Measurements from ENCODE around the gene SH3TC1.

SH3TC1 gene

GRCh38 chr4:8282134-8282641 is 83.1 kb downstream of the SH3TC1 start:
- ATAC-seq (ENCODE audit: low read depth) (no peak), DNase-seq (ENCODE audit: low spot score) (no peak)
- Histone ChIP-seq H3K9me3 (ENCODE audit: severe bottlenecking) (no peaks in the 10 kb centered on the region), H3K27ac (ENCODE audit: poor library complexity, severe bottlenecking) (no peak overlapping the region), H3K27me3 (ENCODE audit: insufficient read depth, poor library complexity, severe bottlenecking) (no peaks in the 10 kb centered on the region), H3K36me3 (ENCODE audit: low read depth) (no peaks in the 10 kb centered on the region), H3K4me3 (ENCODE audit: severe bottlenecking) (no peak overlapping the region), H3K4me1 (ENCODE audit: insufficient read depth, poor library complexity, severe bottlenecking) (no peaks in the 10 kb centered on the region)
- no peak for TF ChIP-seq CTCF (IDR thresholded peaks at IDR 0.05; ENCODE audit: poor library complexity, severe bottlenecking)

GRCh38 chr4:8282742-8283141 is 83.7 kb downstream of the SH3TC1 start:
- no peaks in the 10 kb centered on the region for H3K4me1 ChIP-seq (ENCODE audit: insufficient read depth, poor library complexity, severe bottlenecking)
- H3K27me3 ChIP-seq (ENCODE audit: insufficient read depth, poor library complexity, severe bottlenecking), result no peaks in the 10 kb centered on the region
- H3K4me3 ChIP-seq (ENCODE audit: severe bottlenecking), result no peak overlapping the region
- H3K36me3 ChIP-seq (ENCODE audit: low read depth), result no peaks in the 10 kb centered on the region
- TF ChIP-seq CTCF (IDR thresholded peaks at IDR 0.05; ENCODE audit: poor library complexity, severe bottlenecking), result no peak
- no peak overlapping the region for H3K27ac ChIP-seq (ENCODE audit: poor library complexity, severe bottlenecking)
- ATAC-seq (ENCODE audit: low read depth) (no peak), DNase-seq (ENCODE audit: low spot score) (no peak)
- no peaks in the 10 kb centered on the region for H3K9me3 ChIP-seq (ENCODE audit: severe bottlenecking)

GRCh38 chr4:8283161-8283560 is 84.1 kb downstream of the SH3TC1 start:
- Histone ChIP-seq H3K27me3 (ENCODE audit: insufficient read depth, poor library complexity, severe bottlenecking) (no peaks in the 10 kb centered on the region), H3K4me1 (ENCODE audit: insufficient read depth, poor library complexity, severe bottlenecking) (no peaks in the 10 kb centered on the region), H3K4me3 (ENCODE audit: severe bottlenecking) (no peak overlapping the region), H3K27ac (ENCODE audit: poor library complexity, severe bottlenecking) (no peak overlapping the region), H3K36me3 (ENCODE audit: low read depth) (no peaks in the 10 kb centered on the region), H3K9me3 (ENCODE audit: severe bottlenecking) (no peaks in the 10 kb centered on the region)
- no peak for TF ChIP-seq CTCF (IDR thresholded peaks at IDR 0.05; ENCODE audit: poor library complexity, severe bottlenecking)
- ATAC-seq (ENCODE audit: low read depth), result no peak
- DNase-seq (ENCODE audit: low spot score), result no peak

- no peaks in the 10 kb centered on the region for H3K27me3 ChIP-seq (ENCODE audit: insufficient read depth, poor library complexity, severe bottlenecking)
- no peaks in the 10 kb centered on the region for H3K9me3 ChIP-seq (ENCODE audit: severe bottlenecking)
- ATAC-seq (ENCODE audit: low read depth), result no peak; the same call in 2 of the 3 replicates
- DNase-seq (ENCODE audit: low spot score), result no peak
- no peaks in the 10 kb centered on the region for H3K4me1 ChIP-seq (ENCODE audit: insufficient read depth, poor library complexity, severe bottlenecking)
- H3K4me3 ChIP-seq (ENCODE audit: severe bottlenecking), result no peak overlapping the region
- H3K36me3 ChIP-seq (ENCODE audit: low read depth), result no peaks in the 10 kb centered on the region
- no peak for TF ChIP-seq CTCF (IDR thresholded peaks at IDR 0.05; ENCODE audit: poor library complexity, severe bottlenecking)
- no peak overlapping the region for H3K27ac ChIP-seq (ENCODE audit: poor library complexity, severe bottlenecking)
Measured at GRCh38 chr4:8283631-8284121, 84.6 kb downstream of the SH3TC1 start.

GRCh38 chr4:8284391-8284790 is 85.3 kb downstream of the SH3TC1 start:
- no peak overlapping the region for H3K4me3 ChIP-seq (ENCODE audit: severe bottlenecking)
- no peak for TF ChIP-seq CTCF (IDR thresholded peaks at IDR 0.05; ENCODE audit: poor library complexity, severe bottlenecking)
- H3K4me1 ChIP-seq (ENCODE audit: insufficient read depth, poor library complexity, severe bottlenecking), result no peaks in the 10 kb centered on the region
- no peaks in the 10 kb centered on the region for H3K9me3 ChIP-seq (ENCODE audit: severe bottlenecking)
- H3K27ac ChIP-seq (ENCODE audit: poor library complexity, severe bottlenecking), result no peak overlapping the region
- DNase-seq (ENCODE audit: low spot score) (no peak), ATAC-seq (ENCODE audit: low read depth) (no peak)
- H3K27me3 ChIP-seq (ENCODE audit: insufficient read depth, poor library complexity, severe bottlenecking), result no peaks in the 10 kb centered on the region
- no peaks in the 10 kb centered on the region for H3K36me3 ChIP-seq (ENCODE audit: low read depth)

All from RWPE2 (cell line).